Upper lobe of left lung (tissue), 6 donors: ENCODE measurements around the gene PWWP2B. TPM values are rescaled to one million over a fixed set of nuclear protein-coding genes. Genes with fewer than 3 reads are reported as not detected.

Experiments
- ATAC-seq, 2 donors: fragments of 200-7000 bp; cut with Tn5 transposase; one replicate each; pipeline ENCODE4 v1.9.1; 2022; ENCODE audit warnings: mild to moderate bottlenecking in 2 of 2, moderate library complexity in 2 of 2; ENCODE audit not compliant: low FRiP score in 2 of 2
- DNase-seq, 2 donors: peaks; one replicate each; pipeline ENCODE4 v3.0.0-alpha.2; 2019 to 2020
- H3K27ac ChIP-seq, 4 donors: fragments of 200-600 bp; sonication (generic); one replicate each; pipeline ENCODE4 v1.5.1; 2016 to 2019
- H3K27me3 ChIP-seq, 4 donors: fragments of 200-600 bp; sonication (generic); one replicate each; pipeline ENCODE4 v1.5.1; 2017 to 2019
- H3K36me3 ChIP-seq, 4 donors: fragments of 200-600 bp; sonication (generic); one replicate each; pipeline ENCODE4 v1.5.1; 2016 to 2019
- H3K4me1 ChIP-seq, 4 donors: fragments of 200-600 bp; sonication (generic); one replicate each; pipeline ENCODE4 v1.5.1; 2018 to 2019
- H3K4me3 ChIP-seq, 4 donors: fragments of 200-600 bp; sonication (generic); one replicate each; pipeline ENCODE4 v1.5.1; 2017 to 2019; ENCODE audit warnings: mild to moderate bottlenecking in 2 of 4, moderate library complexity in 1 of 4
- H3K9me3 ChIP-seq, 4 donors: fragments of 200-600 bp; sonication (generic); one replicate each; pipeline ENCODE4 v1.5.1; 2018 to 2019
- CTCF ChIP-seq, 6 experiments: fragments of 450-650 bp in 4 of 6; fragments of 200-600 bp in 2 of 6; sonication (generic) in 2 of 6; IDR thresholded peaks; one replicate each; pipeline ENCODE4 v1.5.1; 2016 to 2019; ENCODE audit warnings: antibody characterized with exemption in 6 of 6
- EP300 ChIP-seq, 4 donors: sonication (generic); formaldehyde crosslinking; IDR thresholded peaks; one replicate each; pipeline ENCODE4 v1.5.1; 2017; ENCODE audit warnings: antibody characterized with exemption in 4 of 4, control low read depth in 2 of 4
- POLR2A ChIP-seq, 4 donors: fragments of 450-650 bp; IDR thresholded peaks; one replicate each; pipeline ENCODE4 v1.5.1; 2016 to 2017; ENCODE audit warnings: antibody characterized with exemption in 4 of 4, mild to moderate bottlenecking in 2 of 4
- POLR2AphosphoS5 ChIP-seq, 2 donors: sonication (generic); formaldehyde crosslinking; IDR thresholded peaks; one replicate each; pipeline ENCODE4 v1.5.1; 2017; ENCODE audit warnings: antibody characterized with exemption in 2 of 2
- WGBS, 2 donors: methylation state at CpG; one replicate each; pipeline ENCODE4 v1.1.5; 2017 to 2018; 5-methylcytosine and 5-hydroxymethylcytosine counted together
- total RNA-seq, 6 donors: library from RNA; depleted of rRNA in 4 of 6; stranded (reverse); fragments of >200 nt in 4 of 6; gene quantifications; one replicate each; pipeline versions ENCODE4 v1.1.0 to v1.2.1, GENCODE V29; 2016 to 2021
- donor health status: DM: no; HTN: no; CAD: no; lungs with moderate emphysema.
- donor health status: DM: no; HTN: yes; CAD: no; lungs with severe emphysema.

The PWWP2B gene
- total RNA-seq, 6 donors from 2014 or later: 20.2 to 54.4 (median 32.9) TPM

GRCh38 chr10:132398566-132398991 is 1.6 kb downstream of the PWWP2B start:
- peaks cover 55 to 76% (median 69%) of the 10 kb centered on the region in 4 donors for H3K4me1 ChIP-seq
- H3K36me3 ChIP-seq: no peaks in the 10 kb centered on the region
- peak overlapping the region; percentile 86 to 99 (median 95) for H3K27ac ChIP-seq
- H3K9me3 ChIP-seq: no peaks in the 10 kb centered on the region
- H3K4me3 ChIP-seq: peak overlapping the region in 3 of 4 donors; percentile 76 to 83 (median 83)
- TF ChIP-seq CTCF (IDR thresholded peaks at IDR 0.05): no peak
- no peak for TF ChIP-seq POLR2A (IDR thresholded peaks at IDR 0.05)
- TF ChIP-seq POLR2AphosphoS5 (IDR thresholded peaks at IDR 0.05): no peak
- TF ChIP-seq EP300 (IDR thresholded peaks at IDR 0.05): no peak
- peak in 1 of 2 donors; percentile 80 for DNase-seq
- no peak for ATAC-seq
- 71 to 77% methylated on average over 4 to 13 of the region's 13 CpGs for WGBS, 2 donors
- no peaks in the 10 kb centered on the region for H3K27me3 ChIP-seq

GRCh38 chr10:132399117-132400035 is 2.4 kb downstream of the PWWP2B start:
- Histone ChIP-seq H3K4me3 (no peak overlapping the region), H3K4me1 (peaks cover 55 to 76% (median 72%) of the 10 kb centered on the region in 4 donors), H3K27me3 (no peaks in the 10 kb centered on the region), H3K27ac (peak overlapping the region; percentile 83 to 99 (median 95)), H3K9me3 (no peaks in the 10 kb centered on the region), H3K36me3 (no peaks in the 10 kb centered on the region)
- DNase-seq (peak in 1 of 2 donors; percentile 81), ATAC-seq (no peak)
- 79 to 87% methylated on average over 6 to 24 of the region's 27 CpGs for WGBS, 2 donors
- no peak for TF ChIP-seq EP300 (IDR thresholded peaks at IDR 0.05)
- no peak for TF ChIP-seq POLR2A (IDR thresholded peaks at IDR 0.05)
- TF ChIP-seq CTCF (IDR thresholded peaks at IDR 0.05): no peak
- TF ChIP-seq POLR2AphosphoS5 (IDR thresholded peaks at IDR 0.05): no peak

- TF ChIP-seq POLR2A (IDR thresholded peaks at IDR 0.05) (no peak), CTCF (IDR thresholded peaks at IDR 0.05) (no peak), POLR2AphosphoS5 (IDR thresholded peaks at IDR 0.05) (no peak)
- Histone ChIP-seq H3K36me3 (peaks cover 3 to 6% (median 6%) of the 10 kb centered on the region in 4 donors), H3K4me3 (no peak overlapping the region), H3K27me3 (no peaks in the 10 kb centered on the region), H3K9me3 (no peaks in the 10 kb centered on the region), H3K4me1 (peaks cover 53 to 71% (median 68%) of the 10 kb centered on the region in 4 donors), H3K27ac (peak overlapping the region; percentile 79 to 99 (median 88))
- DNase-seq: peak in 1 of 2 donors; percentile 65
- 77 to 90% methylated on average over 5 to 7 of the region's 9 CpGs for WGBS, 2 donors
- no peak for ATAC-seq
Observed at GRCh38 chr10:132400041-132400546, 3.1 kb downstream of the PWWP2B start.

- DNase-seq: peak in 1 of 2 donors; percentile 84
- no peak for TF ChIP-seq POLR2A (IDR thresholded peaks at IDR 0.05)
- TF ChIP-seq CTCF (IDR thresholded peaks at IDR 0.05): no peak
- no peak for TF ChIP-seq POLR2AphosphoS5 (IDR thresholded peaks at IDR 0.05)
- no peak for TF ChIP-seq EP300 (IDR thresholded peaks at IDR 0.05)
- peak overlapping the region; percentile 79 to 99 (median 88) for H3K27ac ChIP-seq
- WGBS, 2 donors: 42 to 46% methylated on average over 11 to 17 of the region's 17 CpGs
- no peaks in the 10 kb centered on the region for H3K27me3 ChIP-seq
- H3K4me1 ChIP-seq: peaks cover 48 to 66% (median 63%) of the 10 kb centered on the region in 4 donors
- no peak overlapping the region for H3K4me3 ChIP-seq
- ATAC-seq: no peak
- H3K36me3 ChIP-seq: peaks cover 6 to 12% (median 11%) of the 10 kb centered on the region in 4 donors
- H3K9me3 ChIP-seq: no peaks in the 10 kb centered on the region
Observed at GRCh38 chr10:132400547-132401151, 3.6 kb downstream of the PWWP2B start.
